HEK293T (cell line): ENCODE measurements around the gene PHACTR3.

Experiments
- CTCF ChIA-PET: fragments of 350-600 bp; formaldehyde crosslinking; extraction: SDS; loops from one replicate; lab custom pipeline; 2021; ENCODE audit warnings: antibody characterized with exemption, inconsistent platforms; lab: Yijun Ruan, JAX
- POLR2A ChIA-PET: fragments of 350-600 bp; formaldehyde crosslinking; extraction: SDS; loops from one replicate; lab custom pipeline; 2020; ENCODE audit warnings: antibody characterized with exemption, inconsistent platforms; lab: Yijun Ruan, JAX
- DNase-seq: peaks from one replicate; pipeline ENCODE4 v3.0.0; 2012; ENCODE audit warnings: mixed read lengths; ENCODE audit errors: extremely low spot score
- ARNT ChIP-seq: fragments of 450-650 bp; IDR thresholded peaks from 2 replicates; pipeline ENCODE4 v1.6.1; 2017; ENCODE audit warnings: mild to moderate bottlenecking
- BHLHE40 ChIP-seq: fragments of 450-650 bp; IDR thresholded peaks from 2 replicates; pipeline ENCODE4 v1.6.1; 2016; ENCODE audit warnings: mild to moderate bottlenecking, moderate library complexity, borderline replicate concordance
- CTBP1 ChIP-seq: fragments of 450-650 bp; IDR thresholded peaks from 2 replicates; pipeline ENCODE4 v1.6.1; 2016; ENCODE audit warnings: borderline replicate concordance
- ELF4 ChIP-seq: fragments of 450-650 bp; IDR thresholded peaks from 2 replicates; pipeline ENCODE4 v1.6.1; 2017; ENCODE audit warnings: antibody characterized with exemption
- FOXA1 ChIP-seq: fragments of 450-650 bp; IDR thresholded peaks from 2 replicates; pipeline ENCODE4 v1.6.1; 2016; ENCODE audit warnings: mild to moderate bottlenecking
- FOXK2 ChIP-seq: fragments of 450-650 bp; IDR thresholded peaks from 2 replicates; pipeline ENCODE4 v1.6.1; 2016; ENCODE audit warnings: mild to moderate bottlenecking
- FOXM1 ChIP-seq: fragments of 450-650 bp; IDR thresholded peaks from 2 replicates; pipeline ENCODE4 v1.6.1; 2017; ENCODE audit warnings: mild to moderate bottlenecking, borderline replicate concordance
- HDGF ChIP-seq: fragments of 450-650 bp; IDR thresholded peaks from 2 replicates; pipeline ENCODE4 v1.6.1; 2017; ENCODE audit warnings: antibody characterized with exemption, borderline replicate concordance
- L3MBTL2 ChIP-seq: fragments of 450-650 bp; conservative IDR thresholded peaks from 2 replicates; pipeline ENCODE4 v1.6.1; 2016; ENCODE audit warnings: mild to moderate bottlenecking
- LEF1 ChIP-seq: fragments of 450-650 bp; IDR thresholded peaks from 2 replicates; pipeline ENCODE4 v1.6.1; 2017; ENCODE audit warnings: mild to moderate bottlenecking, borderline replicate concordance
- NFRKB ChIP-seq: fragments of 450-650 bp; IDR thresholded peaks from 2 replicates; pipeline ENCODE4 v1.6.1; 2016; ENCODE audit warnings: mild to moderate bottlenecking, moderate library complexity
- SP1 ChIP-seq: fragments of 450-650 bp; IDR thresholded peaks from 2 replicates; pipeline ENCODE4 v1.6.1; 2017
- SUZ12 ChIP-seq: fragments of 450-650 bp; IDR thresholded peaks from 2 replicates; pipeline ENCODE4 v1.6.1; 2016; ENCODE audit warnings: mild to moderate bottlenecking
- TARDBP ChIP-seq: fragments of 450-650 bp; IDR thresholded peaks from 2 replicates; pipeline ENCODE4 v1.6.1; 2016
- ZNF384 ChIP-seq: fragments of 450-650 bp; IDR thresholded peaks from 2 replicates; pipeline ENCODE4 v1.6.1; 2016
- TF ChIP-seq, protein P1 (sequence below): fragments of 450-650 bp; IDR thresholded peaks from 2 replicates; pipeline ENCODE4 v1.6.1; 2016

Gene PHACTR3

DNA sequence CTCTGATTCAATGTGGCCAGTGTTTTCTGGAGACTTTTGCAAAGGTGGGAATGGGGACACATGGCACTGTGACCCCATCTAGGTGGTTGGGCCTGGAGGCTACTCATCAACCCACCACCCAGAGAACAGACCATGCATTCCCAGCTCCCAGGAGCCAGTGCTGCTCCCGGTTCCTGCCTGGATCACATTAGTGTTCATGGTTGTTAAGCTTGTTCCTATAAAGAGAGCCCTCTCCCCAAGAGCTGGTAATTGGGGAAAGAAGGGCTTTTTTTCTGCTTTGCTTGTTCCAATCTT lies 102.0 kb downstream of the PHACTR3 start:
- DNase-seq = no peak
- POLR2A ChIA-PET = no interaction called here
- TF ChIP-seq TARDBP (no peak), ARNT (no peak), HDGF (no peak), LEF1 (no peak), FOXK2 (no peak), SP1 (no peak), FOXM1 (no peak)
- TF ChIP-seq, protein P1, sequence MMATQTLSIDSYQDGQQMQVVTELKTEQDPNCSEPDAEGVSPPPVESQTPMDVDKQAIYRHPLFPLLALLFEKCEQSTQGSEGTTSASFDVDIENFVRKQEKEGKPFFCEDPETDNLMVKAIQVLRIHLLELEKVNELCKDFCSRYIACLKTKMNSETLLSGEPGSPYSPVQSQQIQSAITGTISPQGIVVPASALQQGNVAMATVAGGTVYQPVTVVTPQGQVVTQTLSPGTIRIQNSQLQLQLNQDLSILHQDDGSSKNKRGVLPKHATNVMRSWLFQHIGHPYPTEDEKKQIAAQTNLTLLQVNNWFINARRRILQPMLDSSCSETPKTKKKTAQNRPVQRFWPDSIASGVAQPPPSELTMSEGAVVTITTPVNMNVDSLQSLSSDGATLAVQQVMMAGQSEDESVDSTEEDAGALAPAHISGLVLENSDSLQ = no peak
- CTCF ChIA-PET = interaction anchor here (1.1 kb wide), 1 partner anchor 41 kb away, joined by 3 read pairs; no protein-coding TSS in a partner anchor

DNA sequence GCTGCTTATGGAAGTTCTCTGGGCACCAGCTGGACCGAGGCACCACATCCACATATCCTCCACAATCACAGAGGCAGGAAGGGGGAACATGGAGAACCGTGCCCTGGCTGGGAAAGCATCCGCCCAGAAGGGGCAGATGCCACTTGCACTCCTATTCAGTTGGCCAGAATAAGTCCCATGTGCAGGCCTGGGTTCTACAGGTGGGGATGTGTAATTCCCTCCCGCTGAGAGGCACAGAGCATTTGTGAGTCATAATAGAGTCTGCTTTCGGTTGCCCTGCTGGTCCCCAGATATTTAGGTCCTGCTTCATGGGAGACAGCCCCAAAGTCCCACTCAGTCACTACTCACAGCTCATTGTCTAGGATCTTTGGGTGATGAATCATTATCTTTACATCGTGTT lies 104.0 kb downstream of the PHACTR3 start:
- CTCF ChIA-PET = no interaction called here
- no peak for DNase-seq
- TF ChIP-seq LEF1 (no peak), TARDBP (no peak), FOXA1 (no peak), HDGF (no peak), ARNT (no peak), FOXK2 (no peak), SP1 (no peak), NFRKB (no peak), SUZ12 (no peak), FOXM1 (no peak), ZNF384 (no peak), L3MBTL2 (no peak), BHLHE40 (no peak), CTBP1 (no peak), ELF4 (no peak)
- TF ChIP-seq, protein P1 = no peak
- POLR2A ChIA-PET = no interaction called here

DNA sequence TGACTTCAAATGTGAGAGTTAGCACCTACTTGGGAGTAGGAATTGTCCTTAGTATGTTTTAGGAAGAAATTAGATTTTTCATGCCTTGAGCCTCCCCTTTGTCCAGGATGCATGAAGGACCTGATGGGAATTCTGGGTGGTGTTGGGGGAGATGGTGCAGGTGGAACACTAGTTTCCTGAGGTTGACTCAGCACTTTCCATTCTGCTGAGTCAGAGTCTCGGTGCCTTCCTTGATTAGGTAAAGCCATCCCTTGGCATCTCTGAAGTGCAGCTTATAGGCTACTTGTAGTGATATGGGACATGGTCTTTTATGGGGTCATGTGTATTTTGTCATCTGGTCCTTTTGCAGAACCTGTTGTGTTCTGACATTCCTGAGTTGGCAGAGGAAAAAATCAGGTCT lies 105.3 kb downstream of the PHACTR3 start:
- CTCF ChIA-PET = no interaction called here

DNA sequence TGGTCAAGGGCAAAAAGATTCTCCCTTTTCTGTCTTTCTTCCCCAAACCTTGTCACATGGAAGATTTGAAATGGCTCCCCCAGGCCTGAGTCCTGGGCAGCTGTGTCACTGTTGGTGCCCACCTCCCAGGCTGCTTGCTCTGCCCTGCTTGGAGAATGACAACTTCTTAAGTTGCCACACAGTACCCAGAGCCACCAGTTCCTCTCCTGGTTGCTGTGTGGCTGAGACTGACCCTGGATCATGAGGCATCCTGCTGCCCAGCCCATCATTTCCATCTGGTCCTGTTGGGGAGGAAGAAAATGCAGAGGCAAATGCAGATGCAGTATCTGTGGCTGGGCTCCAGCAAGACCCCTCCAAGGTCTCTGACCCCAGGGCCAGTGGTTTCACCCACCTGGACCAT lies 113.7 kb downstream of the PHACTR3 start:
- POLR2A ChIA-PET = no interaction called here
- DNase-seq = no peak
- CTCF ChIA-PET = interaction anchor here (0.7 kb wide), 1 partner anchor 100 kb away, joined by 3 read pairs; no protein-coding TSS in a partner anchor
- TF ChIP-seq SP1 = no peak
- no peak for TF ChIP-seq NFRKB
- TF ChIP-seq FOXA1 = no peak
- TF ChIP-seq, protein P1 = no peak
- TF ChIP-seq ELF4 = no peak
- no peak for TF ChIP-seq CTBP1
- TF ChIP-seq L3MBTL2 = no peak
- TF ChIP-seq FOXM1 = no peak
- TF ChIP-seq BHLHE40 = no peak
- TF ChIP-seq LEF1 = no peak
- TF ChIP-seq TARDBP = no peak
- no peak for TF ChIP-seq ZNF384
- no peak for TF ChIP-seq FOXK2
- TF ChIP-seq ARNT = no peak

More for the DNA sequence above, 105.3 kb downstream of the PHACTR3 start:
- no peak for TF ChIP-seq FOXA1
- no peak for TF ChIP-seq NFRKB
- no peak for TF ChIP-seq SUZ12
- no peak for TF ChIP-seq FOXK2
- no peak for TF ChIP-seq TARDBP
- TF ChIP-seq ARNT = no peak
- no peak for TF ChIP-seq SP1
- no peak for TF ChIP-seq ELF4
- no peak for TF ChIP-seq LEF1
- no peak for TF ChIP-seq FOXM1
- TF ChIP-seq L3MBTL2 = no peak
- POLR2A ChIA-PET = no interaction called here
- no peak for DNase-seq

DNA sequence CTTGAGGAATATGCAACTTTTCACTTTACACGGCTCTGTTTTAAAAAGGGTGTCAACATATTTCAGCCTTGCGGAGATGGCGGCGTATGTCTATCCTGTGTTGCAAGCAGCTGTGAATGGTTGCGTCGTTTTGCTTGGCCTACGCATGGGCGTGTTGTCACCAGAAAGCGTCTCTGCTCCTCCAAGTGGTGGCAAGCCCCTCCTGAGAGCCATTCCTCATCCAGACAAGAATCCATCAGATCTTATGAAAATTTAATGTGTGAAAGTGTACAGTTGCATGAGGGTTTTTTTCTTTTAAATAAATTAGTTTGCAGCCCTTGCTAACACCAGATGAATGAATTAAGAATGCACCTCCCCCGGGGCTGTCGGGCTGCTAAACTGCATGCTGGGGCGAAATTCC lies 114.4 kb downstream of the PHACTR3 start:
- POLR2A ChIA-PET = no interaction called here
- CTCF ChIA-PET = no interaction called here
- TF ChIP-seq NFRKB (no peak), FOXM1 (no peak), HDGF (no peak), L3MBTL2 (no peak), ELF4 (no peak), ZNF384 (no peak), TARDBP (no peak), SUZ12 (no peak), ARNT (no peak), FOXA1 (no peak), SP1 (no peak), CTBP1 (no peak), FOXK2 (no peak), BHLHE40 (no peak)
- DNase-seq = no peak

DNA sequence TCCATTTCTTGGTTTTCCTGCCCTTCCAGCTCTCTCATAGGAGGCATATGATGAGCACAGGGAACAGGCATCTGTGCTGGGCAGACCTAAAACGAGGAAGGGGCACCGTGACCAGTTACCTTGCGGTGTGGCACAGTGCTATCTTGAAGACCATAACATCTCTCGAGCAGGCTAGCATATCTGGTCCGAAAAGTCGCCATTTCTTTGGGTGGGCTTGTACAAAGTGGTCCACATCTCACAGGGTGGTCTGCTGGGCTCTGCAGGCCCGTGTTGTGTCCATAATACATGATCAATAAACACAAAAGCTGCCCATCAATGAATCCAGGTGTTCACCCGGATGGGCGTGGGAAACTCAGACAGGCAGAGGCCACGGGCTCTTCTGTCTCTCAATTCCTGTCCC lies 115.7 kb downstream of the PHACTR3 start:
- ChIA-PET POLR2A (no interaction called here), CTCF (no interaction called here)
- no peak for DNase-seq
- TF ChIP-seq ELF4 (no peak), ZNF384 (no peak), FOXM1 (no peak), BHLHE40 (no peak), SP1 (no peak), FOXA1 (no peak)
